ENCODE data around the gene CSDE1. TPM values are rescaled to one million over a fixed set of nuclear protein-coding genes. Genes with fewer than 3 reads are reported as not detected.
"Not testable (repeated sequence)": the region's sequence is repeated elsewhere in the genome, so short reads cannot be mapped to it uniquely, and the experiment has no call there.

The CSDE1 gene
- total RNA-seq: 100 to 1,000 TPM; 699 to 819 (median 772) TPM
- 227 TPM for polyA plus RNA-seq
- long read RNA-seq, donor 1, full-length matches to known transcripts: 722 of 1,034 reads
- long read RNA-seq, donor 1, partial matches to known transcripts: 213 of 1,034 reads
- long read RNA-seq, donor 1, other reads (novel, unspliced or antisense): 99 of 1,034 reads
- long read RNA-seq, donor 2, full-length matches to known transcripts: 245 of 312 reads
- long read RNA-seq, donor 2, partial matches to known transcripts: 35 of 312 reads
- long read RNA-seq, donor 2, other reads (novel, unspliced or antisense): 32 of 312 reads
- long read RNA-seq, donor 3, full-length matches to known transcripts: 1,963 of 2,522 reads
- long read RNA-seq, donor 3, partial matches to known transcripts: 331 of 2,522 reads
- long read RNA-seq, donor 3, other reads (novel, unspliced or antisense): 228 of 2,522 reads
- long read RNA-seq, donor 4, full-length matches to known transcripts: 344 of 431 reads
- long read RNA-seq, donor 4, partial matches to known transcripts: 43 of 431 reads
- long read RNA-seq, donor 4, other reads (novel, unspliced or antisense): 44 of 431 reads

DNA sequence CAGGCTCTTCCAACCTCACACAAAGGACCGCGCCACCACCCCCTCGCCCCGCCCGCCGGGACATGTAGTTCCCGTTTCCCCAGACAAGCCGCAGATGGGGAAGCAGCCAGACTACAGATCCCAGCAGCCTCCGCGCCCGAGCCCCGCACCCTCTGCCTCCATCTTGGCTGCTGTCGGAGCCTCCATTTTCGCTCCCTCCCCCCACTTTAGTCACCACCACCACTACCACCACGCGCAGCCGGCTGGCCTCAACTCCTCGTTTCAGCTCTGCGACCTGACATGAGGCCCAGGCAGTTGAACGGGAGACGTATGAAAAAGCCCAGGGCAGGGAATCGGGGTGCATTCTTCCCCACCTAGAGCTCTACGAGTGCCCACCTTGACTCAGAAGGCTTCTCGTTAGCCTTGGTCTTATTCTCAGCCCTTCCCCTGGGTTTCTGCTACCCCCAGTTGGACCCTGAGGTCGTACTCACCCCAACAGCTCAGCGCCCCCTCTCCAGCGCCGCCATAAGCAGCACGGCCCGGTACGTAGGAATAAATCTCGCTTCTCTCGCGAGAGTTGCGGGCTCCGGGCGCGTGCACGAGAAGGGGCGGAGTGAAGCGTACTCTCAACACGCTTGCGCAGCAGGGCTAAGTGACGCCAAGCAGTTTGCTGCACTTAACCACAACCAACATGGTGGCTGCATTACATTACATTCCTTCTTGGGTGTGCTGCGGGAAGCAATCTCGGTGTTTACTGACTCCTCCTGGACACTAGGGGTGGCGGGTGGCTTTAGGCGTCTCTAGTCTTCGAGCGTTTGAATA is at the start of gene CSDE1:
TSS of gene CSDE1 (minus strand) at position 530 of the 801 bp plus-strand sequence. CDS start 18,094 bp downstream, outside the sequence.
- ATAC-seq (peak; percentile 97 to 98), DNase-seq (peak; percentile 98)
- Histone ChIP-seq H3K9me3 (ENCODE audit: control insufficient read depth, low read length) (no peaks in the 10 kb centered on the region), H3K27ac (ENCODE audit: low read length) (peak within 1 kb of the TSS; percentile 99), H3K4me1 (ENCODE audit: control insufficient read depth, insufficient read depth, low read length) (peaks cover 4% of the 10 kb centered on the region), H3K4me3 (ENCODE audit: low read length) (peak within 1 kb of the TSS; percentile 85), H3K27me3 (ENCODE audit: control insufficient read depth, insufficient read depth) (no peaks in the 10 kb centered on the region)
- WGBS: under 1% methylated on average over 50 of the region's 50 CpGs
- intact Hi-C loops (cut with DNase I): loop anchor here in 1 of 4 donors (5.0 kb wide), 1 partner anchor 40 kb away; the partner anchor contains the start of gene NRAS

DNA sequence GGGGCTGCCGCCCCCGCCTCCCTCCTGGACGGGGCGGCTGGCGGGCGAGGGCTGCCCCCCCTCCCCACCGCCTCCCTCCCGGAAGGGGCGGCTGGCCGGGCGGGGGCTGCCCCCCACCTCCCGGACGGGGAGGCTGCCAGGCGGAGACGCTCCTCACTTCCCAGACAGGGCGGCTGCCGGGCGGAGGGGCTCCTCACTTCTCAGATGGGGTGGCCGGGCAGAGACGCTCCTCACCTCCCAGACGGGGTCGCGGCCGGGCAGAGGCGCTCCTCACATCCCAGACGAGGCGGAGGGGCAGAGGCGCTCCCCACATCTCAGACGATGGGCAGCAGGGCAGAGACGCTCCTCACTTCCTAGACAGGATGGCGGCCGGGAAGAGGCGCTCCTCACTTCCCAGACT is 46.7 kb upstream of the CSDE1 start:
- 93% methylated on average over 29 of the region's 33 CpGs for WGBS

DNA sequence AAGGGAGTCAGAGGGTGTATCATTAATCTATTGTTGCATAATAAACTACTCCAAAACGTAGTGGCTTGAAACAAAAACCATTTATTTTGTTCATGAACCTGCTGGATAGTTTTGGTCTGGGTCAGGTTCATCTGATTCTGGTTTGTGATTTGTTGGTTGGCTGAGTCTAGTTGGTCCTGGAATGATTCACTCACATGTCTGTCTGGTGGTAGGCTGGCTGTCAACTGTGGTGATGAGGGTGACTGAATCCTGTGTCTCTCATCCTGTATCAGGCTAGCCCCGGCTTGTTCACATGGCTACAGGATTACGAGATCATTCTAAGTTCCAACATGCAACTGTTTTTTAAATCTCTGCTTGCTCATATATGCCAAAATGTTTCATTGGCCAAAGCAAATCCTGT is 45.2 kb upstream of the CSDE1 start:
- Histone ChIP-seq H3K27me3 (ENCODE audit: control insufficient read depth, insufficient read depth) (peaks cover 2% of the 10 kb centered on the region), H3K27ac (ENCODE audit: low read length) (no peak overlapping the region), H3K4me1 (ENCODE audit: control insufficient read depth, insufficient read depth, low read length) (no peaks in the 10 kb centered on the region), H3K4me3 (ENCODE audit: low read length) (no peak overlapping the region), H3K9me3 (ENCODE audit: control insufficient read depth, low read length) (no peaks in the 10 kb centered on the region)
- ATAC-seq (no peak), DNase-seq (no peak)
- 59% methylated on average over 3 of the region's 3 CpGs for WGBS
- intact Hi-C loops (cut with DNase I): no loop called here

More for the DNA sequence above, 46.7 kb upstream of the CSDE1 start:
- H3K9me3 ChIP-seq (ENCODE audit: control insufficient read depth, low read length); ATAC-seq; H3K4me3 ChIP-seq (ENCODE audit: low read length); H3K4me1 ChIP-seq (ENCODE audit: control insufficient read depth, insufficient read depth, low read length); H3K27me3 ChIP-seq (ENCODE audit: control insufficient read depth, insufficient read depth); H3K27ac ChIP-seq (ENCODE audit: low read length); intact Hi-C loops (cut with DNase I): not testable (repeated sequence)
- DNase-seq: peak in 1 of 3 donors; percentile 23

DNA sequence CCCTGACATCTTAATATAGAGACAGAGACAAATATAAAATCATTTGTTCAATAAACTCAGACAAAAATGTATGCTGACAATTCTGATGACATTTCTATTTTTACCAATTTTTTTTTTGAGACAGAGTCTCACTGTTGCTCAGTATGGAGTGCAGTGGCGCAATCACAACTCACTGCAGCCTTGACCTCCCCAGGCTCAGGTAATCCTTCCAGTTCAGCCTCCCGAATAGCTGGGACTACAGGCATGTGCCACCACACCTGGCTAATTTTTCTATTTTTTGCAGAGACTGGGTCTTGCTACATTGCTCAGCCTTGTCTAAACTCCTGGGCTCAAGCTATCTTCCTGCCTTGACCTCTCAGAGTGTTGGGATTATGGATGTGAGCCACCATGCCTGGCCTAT is 36.3 kb upstream of the CSDE1 start:
- no peak overlapping the region for H3K4me3 ChIP-seq (ENCODE audit: low read length)
- intact Hi-C loops (cut with DNase I): no loop called here
- H3K27ac ChIP-seq (ENCODE audit: low read length): no peak overlapping the region
- no peak for ATAC-seq
- 90% methylated on average over 2 of the region's 2 CpGs for WGBS
- H3K9me3 ChIP-seq (ENCODE audit: control insufficient read depth, low read length): no peaks in the 10 kb centered on the region
- peaks cover 2% of the 10 kb centered on the region for H3K27me3 ChIP-seq (ENCODE audit: control insufficient read depth, insufficient read depth)
- DNase-seq: no peak
- no peaks in the 10 kb centered on the region for H3K4me1 ChIP-seq (ENCODE audit: control insufficient read depth, insufficient read depth, low read length)

DNA sequence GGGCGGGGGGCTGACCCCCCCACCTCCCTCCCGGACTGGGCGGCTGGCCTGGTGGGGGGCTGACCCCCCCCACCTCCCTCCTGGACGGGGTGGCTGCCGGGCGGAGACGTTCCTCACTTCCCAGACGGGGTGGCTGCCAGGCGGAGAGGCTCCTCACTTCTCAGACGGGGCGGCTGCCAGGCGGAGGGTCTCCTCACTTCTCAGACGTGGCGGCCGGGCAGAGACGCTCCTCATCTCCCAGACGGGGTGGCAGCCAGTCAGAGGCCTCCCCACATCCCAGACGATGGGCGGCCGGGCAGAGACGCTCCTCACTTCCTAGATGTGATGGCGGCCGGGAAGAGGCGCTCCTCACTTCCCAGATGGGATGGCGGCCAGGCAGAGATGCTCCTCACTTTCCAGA is 32.8 kb upstream of the CSDE1 start:
- WGBS: 93% methylated on average over 24 of the region's 25 CpGs
- H3K4me3 ChIP-seq (ENCODE audit: low read length); H3K27me3 ChIP-seq (ENCODE audit: control insufficient read depth, insufficient read depth); H3K9me3 ChIP-seq (ENCODE audit: control insufficient read depth, low read length); intact Hi-C loops (cut with DNase I); ATAC-seq; H3K4me1 ChIP-seq (ENCODE audit: control insufficient read depth, insufficient read depth, low read length); H3K27ac ChIP-seq (ENCODE audit: low read length): not testable (repeated sequence)
- DNase-seq: peak in 2 of 3 donors; percentile 25 to 36

DNA sequence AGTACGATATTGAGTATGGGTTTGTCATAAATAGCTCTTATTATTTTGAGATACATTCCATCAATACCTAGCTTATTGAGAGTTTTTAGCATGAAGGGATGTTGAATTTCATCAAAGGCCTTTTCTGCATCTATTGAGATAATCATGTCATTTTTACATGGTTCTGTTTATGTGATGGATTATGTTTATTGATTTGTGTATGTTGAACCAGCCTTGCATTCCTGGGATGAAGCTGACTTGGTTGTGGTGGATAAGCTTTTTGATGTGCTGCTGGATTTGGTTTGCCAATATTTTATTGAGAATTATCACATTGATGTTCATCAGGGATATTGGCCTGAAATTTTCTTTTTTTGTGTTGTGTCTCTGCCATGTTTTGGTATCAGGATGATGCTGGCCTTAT is 28.7 kb upstream of the CSDE1 start:
- H3K4me3 ChIP-seq (ENCODE audit: low read length); H3K9me3 ChIP-seq (ENCODE audit: control insufficient read depth, low read length); intact Hi-C loops (cut with DNase I); DNase-seq; H3K27ac ChIP-seq (ENCODE audit: low read length); H3K4me1 ChIP-seq (ENCODE audit: control insufficient read depth, insufficient read depth, low read length); ATAC-seq; H3K27me3 ChIP-seq (ENCODE audit: control insufficient read depth, insufficient read depth): not testable (repeated sequence)
- 90% methylated on average over 1 of the region's 1 CpG for WGBS

DNA sequence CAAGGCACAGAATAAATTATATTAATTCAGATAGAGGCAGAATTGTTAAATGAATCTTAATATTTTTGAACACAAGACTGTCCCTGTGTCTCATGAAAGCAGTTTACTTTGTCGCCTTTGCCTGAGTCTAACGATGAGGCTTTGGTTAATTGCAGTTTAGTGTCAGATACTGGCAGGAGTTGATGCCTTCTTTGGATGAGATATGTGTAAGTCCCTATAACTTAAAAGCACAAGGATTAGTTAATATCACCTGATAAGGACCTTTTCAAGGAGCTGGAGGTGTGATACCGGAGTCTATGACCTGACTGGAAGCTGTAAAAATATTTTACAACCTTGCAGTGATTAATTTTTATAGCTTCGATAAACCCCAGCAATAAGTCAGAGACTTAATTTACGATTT is 24.7 kb upstream of the CSDE1 start:
- H3K4me1 ChIP-seq (ENCODE audit: control insufficient read depth, insufficient read depth, low read length): no peaks in the 10 kb centered on the region
- H3K27me3 ChIP-seq (ENCODE audit: control insufficient read depth, insufficient read depth): no peaks in the 10 kb centered on the region
- no peaks in the 10 kb centered on the region for H3K9me3 ChIP-seq (ENCODE audit: control insufficient read depth, low read length)
- DNase-seq (no peak), ATAC-seq (no peak)
- WGBS: 84% methylated on average over 5 of the region's 5 CpGs
- H3K4me3 ChIP-seq (ENCODE audit: low read length): no peak overlapping the region
- intact Hi-C loops (cut with DNase I): no loop called here
- H3K27ac ChIP-seq (ENCODE audit: low read length): no peak overlapping the region

DNA sequence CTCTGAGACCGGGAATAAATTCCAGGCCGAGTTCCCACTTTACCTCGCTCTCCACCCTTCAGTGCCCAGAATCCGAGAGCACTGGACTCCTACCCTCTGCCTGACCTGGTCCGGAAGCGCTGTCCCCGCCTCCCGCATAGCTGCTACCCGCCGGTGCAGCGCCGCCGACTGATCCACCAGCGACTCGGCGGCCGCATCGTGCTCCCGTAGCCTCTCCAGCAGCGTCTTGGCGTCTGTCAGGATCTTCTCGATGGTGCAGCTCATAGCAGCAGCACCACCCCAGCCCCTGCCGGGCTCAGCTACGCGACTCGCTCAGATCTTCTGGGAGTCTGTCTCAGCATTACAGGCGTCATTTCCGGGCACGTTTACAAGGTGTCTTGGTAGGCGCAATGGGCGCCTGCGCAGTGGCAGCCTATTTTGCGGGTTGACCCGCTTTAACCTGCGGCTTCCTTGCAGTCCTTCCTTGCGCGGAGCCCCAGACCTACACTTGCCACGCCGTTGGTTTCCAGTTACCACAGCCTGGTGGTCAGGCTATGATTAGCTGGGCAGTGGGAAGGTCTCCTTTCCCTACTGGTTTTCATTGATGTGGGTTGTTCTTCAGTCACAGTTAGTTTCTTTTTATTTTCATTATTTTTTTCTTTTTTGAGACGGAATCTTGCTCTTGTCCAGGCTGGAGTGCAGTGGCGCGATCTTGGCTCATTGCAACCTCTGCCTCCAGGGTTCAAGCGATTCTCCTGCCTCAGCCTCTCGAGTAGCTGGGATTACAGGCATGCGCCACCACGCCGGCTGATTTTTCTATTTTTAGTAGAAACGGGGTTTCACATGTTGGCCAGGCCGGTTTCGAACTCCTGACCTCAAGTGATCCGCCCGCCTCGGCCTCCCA is 22.8 kb upstream of the CSDE1 start, which contains the start of gene SIKE1:
TSS of gene SIKE1 (minus strand) at position 342 of the 883 bp plus-strand sequence. CDS start at position 264, 78 bp downstream.
- peak within 1 kb of the TSS; percentile 77 for H3K4me3 ChIP-seq (ENCODE audit: low read length)
- ATAC-seq: peak; percentile 99
- no peaks in the 10 kb centered on the region for H3K9me3 ChIP-seq (ENCODE audit: control insufficient read depth, low read length)
- no peaks in the 10 kb centered on the region for H3K4me1 ChIP-seq (ENCODE audit: control insufficient read depth, insufficient read depth, low read length)
- intact Hi-C loops (cut with DNase I): no loop called here
- 19% methylated on average over 53 of the region's 53 CpGs for WGBS
- DNase-seq: peak; percentile 95 to 97 (median 95)
- no peaks in the 10 kb centered on the region for H3K27me3 ChIP-seq (ENCODE audit: control insufficient read depth, insufficient read depth)
- peak within 1 kb of the TSS; percentile 88 for H3K27ac ChIP-seq (ENCODE audit: low read length)

DNA sequence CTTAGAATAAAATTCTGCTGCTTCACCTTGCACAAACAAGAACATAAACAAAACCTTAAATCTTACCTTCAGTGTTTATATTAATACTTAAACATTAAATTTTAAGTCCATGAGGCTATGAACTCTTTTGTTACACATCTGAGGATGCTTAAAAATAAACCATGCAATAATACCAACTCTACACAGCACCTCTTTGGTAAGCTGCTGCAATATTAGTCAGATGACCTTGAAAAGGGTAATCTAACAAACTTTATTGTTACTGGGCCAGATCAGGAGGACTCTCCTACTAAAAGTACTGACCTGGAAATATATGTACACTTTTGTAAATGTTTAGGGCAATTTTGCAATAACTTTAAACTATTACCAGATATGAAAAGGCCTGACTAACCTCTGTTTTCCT is 21.9 kb upstream of the CSDE1 start:
- Histone ChIP-seq H3K4me3 (ENCODE audit: low read length) (peak overlapping the region; percentile 77), H3K9me3 (ENCODE audit: control insufficient read depth, low read length) (no peaks in the 10 kb centered on the region), H3K27me3 (ENCODE audit: control insufficient read depth, insufficient read depth) (no peaks in the 10 kb centered on the region), H3K27ac (ENCODE audit: low read length) (peak overlapping the region; percentile 88), H3K4me1 (ENCODE audit: control insufficient read depth, insufficient read depth, low read length) (no peaks in the 10 kb centered on the region)
- DNase-seq: no peak
- ATAC-seq: no peak
- intact Hi-C loops (cut with DNase I): no loop called here

DNA sequence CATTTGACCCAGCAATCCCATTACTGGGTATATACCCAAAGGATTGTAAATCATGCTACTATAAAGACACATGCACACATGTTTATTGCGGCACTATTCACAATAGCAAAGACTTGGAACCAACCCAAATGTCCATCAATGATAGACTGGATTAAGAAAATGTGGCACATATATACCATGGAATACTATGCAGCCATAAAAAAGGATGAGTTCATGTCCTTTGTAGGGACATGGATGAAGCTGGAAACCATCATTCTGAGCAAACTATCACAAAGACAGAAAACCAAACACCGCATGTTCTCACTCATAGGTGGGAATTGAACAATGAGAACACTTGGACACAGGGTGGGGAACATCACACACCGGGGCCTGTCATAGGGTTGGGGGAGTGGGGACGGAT is 18.9 kb upstream of the CSDE1 start:
- 100% methylated on average over 4 of the region's 4 CpGs for WGBS
- H3K9me3 ChIP-seq (ENCODE audit: control insufficient read depth, low read length); H3K27me3 ChIP-seq (ENCODE audit: control insufficient read depth, insufficient read depth); H3K27ac ChIP-seq (ENCODE audit: low read length); intact Hi-C loops (cut with DNase I); ATAC-seq; H3K4me1 ChIP-seq (ENCODE audit: control insufficient read depth, insufficient read depth, low read length); H3K4me3 ChIP-seq (ENCODE audit: low read length); DNase-seq: not testable (repeated sequence)

Measured in right cardiac atrium (tissue), 5 donors.